HG02938 (cell line): ENCODE results near the gene FBXO17.

Source experiments
- ATAC-seq: cut with Tn5 transposase; IDR thresholded peaks from one replicate; pipeline ENCODE4 v1.9.1; 2021; ENCODE audit warnings: mild to moderate bottlenecking, moderate library complexity; ENCODE audit not compliant: unreplicated experiment

FBXO17 gene

DNA sequence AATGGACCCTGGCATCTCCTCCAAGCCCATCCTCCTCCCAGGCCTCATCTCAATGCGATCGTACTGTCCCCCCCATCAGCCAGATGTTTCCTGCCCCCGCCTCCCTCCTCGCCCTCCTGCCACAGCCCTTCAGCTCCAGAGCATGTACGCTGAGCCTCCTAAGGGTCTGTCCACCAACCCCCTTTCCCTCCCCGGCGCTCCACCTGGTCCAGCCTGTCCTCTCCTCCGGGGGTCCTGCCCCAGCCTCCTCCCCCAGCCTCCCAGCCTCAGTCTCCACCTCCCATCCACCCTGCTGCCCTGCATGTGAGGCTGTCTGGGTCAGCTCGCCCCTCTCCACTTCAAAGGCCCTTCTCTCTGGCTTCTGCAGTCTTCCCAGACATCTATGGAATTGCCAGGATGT is 80.6 kb downstream of the FBXO17 start:
- ATAC-seq, result no peak

DNA sequence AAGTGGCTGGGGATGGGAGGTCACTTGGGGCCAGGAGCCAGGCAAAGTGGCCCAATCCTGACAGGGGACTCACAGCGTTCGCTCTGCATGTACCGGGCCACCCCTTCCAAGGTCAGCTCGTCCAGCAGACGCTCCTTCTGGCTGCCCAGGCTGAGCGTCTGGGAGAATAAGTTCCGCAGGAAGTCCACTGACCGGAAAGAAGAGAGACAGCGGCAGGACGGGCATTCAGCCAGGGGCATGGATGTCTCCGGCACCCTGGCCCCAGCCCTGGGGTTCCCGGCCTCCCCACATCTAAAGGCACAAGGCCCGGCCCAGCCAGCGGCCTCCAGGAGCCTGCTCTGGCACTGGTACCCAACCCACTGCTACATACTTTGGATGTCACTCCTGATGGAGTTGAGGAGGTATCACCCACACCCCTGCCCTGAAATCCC is 82.2 kb downstream of the FBXO17 start:
- no peak for ATAC-seq

DNA sequence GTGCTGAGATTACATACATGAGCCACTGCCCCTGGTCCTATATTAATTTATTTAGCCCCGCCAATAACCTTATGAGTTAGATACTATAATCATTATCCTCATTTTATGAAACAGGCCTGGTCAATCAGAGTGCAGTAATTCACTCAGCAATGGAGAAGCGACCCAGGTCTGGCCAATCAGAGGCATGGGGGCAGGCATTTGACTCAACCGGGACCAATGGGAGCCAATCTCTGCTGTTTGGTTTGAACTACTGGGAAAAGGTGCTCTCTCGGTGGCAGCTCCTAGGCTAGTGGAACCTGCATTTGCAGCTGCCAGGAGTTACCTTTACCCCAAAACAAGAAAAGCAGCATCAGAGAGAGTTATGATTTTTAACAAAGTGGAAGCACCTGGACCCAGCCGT is 82.7 kb downstream of the FBXO17 start:
- no peak for ATAC-seq

DNA sequence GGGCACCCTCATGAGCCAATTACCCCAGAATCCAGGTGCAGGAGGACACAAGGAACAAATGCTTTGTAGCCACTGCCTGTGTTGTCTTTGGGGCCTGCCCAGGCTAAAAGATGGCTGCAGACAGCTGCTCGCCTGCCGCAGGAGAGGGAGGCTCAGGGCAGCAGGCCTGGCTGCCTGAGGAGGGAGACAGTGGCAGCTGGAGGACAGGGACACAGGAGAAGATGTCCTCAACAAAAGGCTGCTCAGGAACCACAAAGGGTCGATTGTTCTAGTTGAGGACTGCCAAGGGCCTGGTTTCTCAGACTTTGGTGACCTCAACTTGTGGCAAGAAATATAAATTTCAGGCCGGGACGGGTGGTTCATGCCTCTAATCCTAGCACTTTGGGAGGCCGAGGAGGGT is 83.8 kb downstream of the FBXO17 start:
- ATAC-seq, result no peak
